Hepatocyte (in vitro differentiated cells): ENCODE results near the gene SLC6A12. TPM values are rescaled to one million over a fixed set of nuclear protein-coding genes. Genes with fewer than 3 reads are reported as not detected.
A peak's percentile ranks its signal among the peaks of the same experiment; 100 is the strongest.

Source experiments
- DNase-seq: peaks from one replicate; pipeline ENCODE4 v3.0.0-alpha.2; 2016; ENCODE audit warnings: low spot score
- H2AFZ ChIP-seq: fragments of 200-600 bp; sonication (generic); 2 replicates; pipeline ENCODE4 v1.6.0; 2016; ENCODE audit warnings: antibody characterized with exemption, mild to moderate bottlenecking
- H3K27ac ChIP-seq: fragments of 200-600 bp; sonication (generic); 2 replicates; pipeline ENCODE4 v1.5.1; 2016; ENCODE audit warnings: mild to moderate bottlenecking
- H3K27me3 ChIP-seq: fragments of 200-600 bp; sonication (generic); 2 replicates; pipeline ENCODE4 v1.6.1; 2016
- H3K36me3 ChIP-seq: fragments of 200-600 bp; sonication (generic); replicated peaks from 2 replicates; pipeline ENCODE4 v1.5.1; 2016; ENCODE audit warnings: low read depth; ENCODE audit not compliant: insufficient read depth
- H3K4me1 ChIP-seq: fragments of 200-600 bp; sonication (generic); 2 replicates; pipeline ENCODE4 v1.5.1; 2016; ENCODE audit warnings: mild to moderate bottlenecking, moderate library complexity; ENCODE audit not compliant: insufficient read depth
- H3K4me2 ChIP-seq: fragments of 200-600 bp; sonication (generic); 2 replicates; pipeline ENCODE4 v1.6.0; 2016
- H3K4me3 ChIP-seq: fragments of 200-600 bp; sonication (generic); 2 replicates; pipeline ENCODE4 v1.5.1; 2016; ENCODE audit warnings: mild to moderate bottlenecking
- H3K79me2 ChIP-seq: fragments of 200-600 bp; sonication (generic); 2 replicates; pipeline ENCODE4 v1.6.0; 2017; ENCODE audit warnings: mild to moderate bottlenecking
- H3K9me2 ChIP-seq: fragments of 200-600 bp; sonication (generic); replicated peaks from 2 replicates; pipeline ENCODE4 v1.6.0; 2017; ENCODE audit warnings: mild to moderate bottlenecking; ENCODE audit not compliant: insufficient read depth
- H3K9me3 ChIP-seq: fragments of 200-600 bp; sonication (generic); 2 replicates; pipeline ENCODE4 v1.5.1; 2016; ENCODE audit warnings: low read depth, mild to moderate bottlenecking
- H4K20me1 ChIP-seq: fragments of 200-600 bp; sonication (generic); 2 replicates; pipeline ENCODE4 v1.6.0; 2016; ENCODE audit warnings: mild to moderate bottlenecking; ENCODE audit not compliant: insufficient read depth, poor library complexity, severe bottlenecking
- CTCF ChIP-seq: fragments of 200-600 bp; sonication (generic); IDR thresholded peaks from 2 replicates; pipeline ENCODE4 v1.5.1; 2016; ENCODE audit warnings: antibody characterized with exemption, mild to moderate bottlenecking; ENCODE audit not compliant: poor library complexity
- EZH2 ChIP-seq: fragments of 200-600 bp; sonication (generic); IDR thresholded peaks from 2 replicates; pipeline ENCODE4 v1.6.1; 2016; ENCODE audit warnings: antibody characterized with exemption, mild to moderate bottlenecking, borderline replicate concordance
- EZH2phosphoT487 ChIP-seq: fragments of 200-600 bp; sonication (generic); IDR thresholded peaks from one replicate; pipeline ENCODE4 v1.6.1; 2018; ENCODE audit warnings: antibody characterized with exemption, mild to moderate bottlenecking, low read depth, moderate library complexity; ENCODE audit not compliant: unreplicated experiment, severe bottlenecking
- WGBS: methylation state at CpG from one replicate; pipeline ENCODE4 v1.1.6; 2016; ENCODE audit warnings: low lambda C conversion rate; ENCODE audit errors: missing lambda C conversion rate; 5-methylcytosine and 5-hydroxymethylcytosine counted together
- polyA plus RNA-seq: library from polyadenylated mRNA; unstranded; fragments of >200 nt; fragmentation: Nextera tagmentation; extraction: Ambion mirVana; gene quantifications from 2 replicates; pipeline ENCODE4 v1.2.1, GENCODE V29; 2016
- total RNA-seq: library from RNA; depleted of rRNA; stranded (reverse); fragments of >200 nt; gene quantifications from 2 replicates; pipeline ENCODE4 v1.2.3, GENCODE V29; 2014

SLC6A12 gene
- total and polyA plus RNA-seq, 2 experiments from 2014 or later: 6.1 to 7.9 TPM

- H3K27ac ChIP-seq: no peak overlapping the region
- 80% methylated on average over 16 of the region's 16 CpGs for WGBS
Measured at GRCh38 chr12:211639-212414, 2.1 kb downstream of the SLC6A12 start.

GRCh38 chr12:211142-211465, 2.9 kb downstream of the SLC6A12 start:
- Histone ChIP-seq H3K36me3 (no peaks in the 10 kb centered on the region), H3K9me3 (no peaks in the 10 kb centered on the region), H3K27ac (no peak overlapping the region), H3K27me3 (no peaks in the 10 kb centered on the region), H3K9me2 (no peaks in the 10 kb centered on the region), H3K79me2 (no peaks in the 10 kb centered on the region), H2AFZ (no peak overlapping the region), H4K20me1 (no peaks in the 10 kb centered on the region), H3K4me2 (no peak overlapping the region), H3K4me3 (no peak overlapping the region), H3K4me1 (peaks cover 11% of the 10 kb centered on the region)
- DNase-seq: no peak
- TF ChIP-seq CTCF (no peak), EZH2phosphoT487 (no peak), EZH2 (no peak)
- 85% methylated on average over 3 of the region's 3 CpGs for WGBS

More at GRCh38 chr12:211639-212414, 2.1 kb downstream of the SLC6A12 start:
- no peak for DNase-seq
- no peaks in the 10 kb centered on the region for H3K79me2 ChIP-seq
- no peaks in the 10 kb centered on the region for H4K20me1 ChIP-seq
- H3K9me2 ChIP-seq: no peaks in the 10 kb centered on the region
- no peaks in the 10 kb centered on the region for H3K27me3 ChIP-seq
- TF ChIP-seq CTCF: no peak
- no peak for TF ChIP-seq EZH2phosphoT487
- no peak for TF ChIP-seq EZH2
- no peak overlapping the region for H3K4me2 ChIP-seq
- no peaks in the 10 kb centered on the region for H3K36me3 ChIP-seq
- no peak overlapping the region for H3K4me3 ChIP-seq
- no peaks in the 10 kb centered on the region for H3K9me3 ChIP-seq
- H3K4me1 ChIP-seq: peaks cover 11% of the 10 kb centered on the region
- H2AFZ ChIP-seq: no peak overlapping the region

GRCh38 chr12:210277-211141, 3.4 kb downstream of the SLC6A12 start:
- no peaks in the 10 kb centered on the region for H4K20me1 ChIP-seq
- no peaks in the 10 kb centered on the region for H3K79me2 ChIP-seq
- peaks cover 11% of the 10 kb centered on the region for H3K4me1 ChIP-seq
- peak overlapping the region; percentile 22 for H3K27ac ChIP-seq
- H3K9me2 ChIP-seq: no peaks in the 10 kb centered on the region
- 66% methylated on average over 16 of the region's 16 CpGs for WGBS
- H3K27me3 ChIP-seq: no peaks in the 10 kb centered on the region
- H3K4me3 ChIP-seq: no peak overlapping the region
- H2AFZ ChIP-seq: no peak overlapping the region
- H3K36me3 ChIP-seq: no peaks in the 10 kb centered on the region
- DNase-seq: no peak
- H3K9me3 ChIP-seq: no peaks in the 10 kb centered on the region
- H3K4me2 ChIP-seq: no peak overlapping the region
- TF ChIP-seq CTCF (no peak), EZH2 (no peak), EZH2phosphoT487 (no peak)
